Measurements from ENCODE around the gene APBA2. TPM values are rescaled to one million over a fixed set of nuclear protein-coding genes. Genes with fewer than 3 reads are reported as not detected.

APBA2 gene
- total and polyA plus RNA-seq, 11 donors, result 0.16 to 1.3 (median 0.40) TPM; not detected in 2

DNA sequence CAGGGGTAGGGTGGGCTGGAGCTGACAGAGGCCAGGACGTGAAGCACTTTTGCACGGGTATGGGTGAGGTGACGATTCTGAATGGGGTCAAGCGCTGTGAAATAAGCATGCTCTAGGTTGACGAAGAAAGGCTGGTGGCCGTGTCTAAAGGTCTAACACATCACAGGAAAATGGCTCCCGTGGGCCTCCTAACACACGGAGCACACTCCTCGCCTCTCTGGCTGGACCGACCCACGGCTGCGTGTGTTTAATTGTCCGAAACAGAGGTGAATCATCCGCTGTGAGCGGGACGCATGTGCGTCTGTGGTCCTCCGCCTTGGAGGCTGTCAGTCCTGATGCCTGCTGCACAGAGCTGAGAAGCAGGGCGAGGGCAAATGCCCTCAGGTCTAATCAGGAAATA lies 253.3 kb downstream of the APBA2 start:
- H3K27me3 ChIP-seq, result peaks cover 0 to 36% (median 15%) of the 10 kb centered on the region in 9 donors
- 88 to 93% (median 91%) methylated on average over 19 of the region's 19 CpGs for WGBS, 4 donors
- no peaks in the 10 kb centered on the region for H3K9me3 ChIP-seq
- DNase-seq, result no peak
- H3K36me3 ChIP-seq, result no peaks in the 10 kb centered on the region
- no peak for ATAC-seq
- intact Hi-C loops (cut with DNase I), result no loop called here
- TF ChIP-seq, protein P1, sequence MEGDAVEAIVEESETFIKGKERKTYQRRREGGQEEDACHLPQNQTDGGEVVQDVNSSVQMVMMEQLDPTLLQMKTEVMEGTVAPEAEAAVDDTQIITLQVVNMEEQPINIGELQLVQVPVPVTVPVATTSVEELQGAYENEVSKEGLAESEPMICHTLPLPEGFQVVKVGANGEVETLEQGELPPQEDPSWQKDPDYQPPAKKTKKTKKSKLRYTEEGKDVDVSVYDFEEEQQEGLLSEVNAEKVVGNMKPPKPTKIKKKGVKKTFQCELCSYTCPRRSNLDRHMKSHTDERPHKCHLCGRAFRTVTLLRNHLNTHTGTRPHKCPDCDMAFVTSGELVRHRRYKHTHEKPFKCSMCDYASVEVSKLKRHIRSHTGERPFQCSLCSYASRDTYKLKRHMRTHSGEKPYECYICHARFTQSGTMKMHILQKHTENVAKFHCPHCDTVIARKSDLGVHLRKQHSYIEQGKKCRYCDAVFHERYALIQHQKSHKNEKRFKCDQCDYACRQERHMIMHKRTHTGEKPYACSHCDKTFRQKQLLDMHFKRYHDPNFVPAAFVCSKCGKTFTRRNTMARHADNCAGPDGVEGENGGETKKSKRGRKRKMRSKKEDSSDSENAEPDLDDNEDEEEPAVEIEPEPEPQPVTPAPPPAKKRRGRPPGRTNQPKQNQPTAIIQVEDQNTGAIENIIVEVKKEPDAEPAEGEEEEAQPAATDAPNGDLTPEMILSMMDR (IDR thresholded peaks at IDR 0.05), result no peak
- TF ChIP-seq POLR2A (IDR thresholded peaks at IDR 0.05), result no peak
- H3K4me1 ChIP-seq, result peaks cover 0 to 7% (median 0%) of the 10 kb centered on the region in 12 donors
- no peak overlapping the region for H3K27ac ChIP-seq
- H3K4me3 ChIP-seq, result no peak overlapping the region

DNA sequence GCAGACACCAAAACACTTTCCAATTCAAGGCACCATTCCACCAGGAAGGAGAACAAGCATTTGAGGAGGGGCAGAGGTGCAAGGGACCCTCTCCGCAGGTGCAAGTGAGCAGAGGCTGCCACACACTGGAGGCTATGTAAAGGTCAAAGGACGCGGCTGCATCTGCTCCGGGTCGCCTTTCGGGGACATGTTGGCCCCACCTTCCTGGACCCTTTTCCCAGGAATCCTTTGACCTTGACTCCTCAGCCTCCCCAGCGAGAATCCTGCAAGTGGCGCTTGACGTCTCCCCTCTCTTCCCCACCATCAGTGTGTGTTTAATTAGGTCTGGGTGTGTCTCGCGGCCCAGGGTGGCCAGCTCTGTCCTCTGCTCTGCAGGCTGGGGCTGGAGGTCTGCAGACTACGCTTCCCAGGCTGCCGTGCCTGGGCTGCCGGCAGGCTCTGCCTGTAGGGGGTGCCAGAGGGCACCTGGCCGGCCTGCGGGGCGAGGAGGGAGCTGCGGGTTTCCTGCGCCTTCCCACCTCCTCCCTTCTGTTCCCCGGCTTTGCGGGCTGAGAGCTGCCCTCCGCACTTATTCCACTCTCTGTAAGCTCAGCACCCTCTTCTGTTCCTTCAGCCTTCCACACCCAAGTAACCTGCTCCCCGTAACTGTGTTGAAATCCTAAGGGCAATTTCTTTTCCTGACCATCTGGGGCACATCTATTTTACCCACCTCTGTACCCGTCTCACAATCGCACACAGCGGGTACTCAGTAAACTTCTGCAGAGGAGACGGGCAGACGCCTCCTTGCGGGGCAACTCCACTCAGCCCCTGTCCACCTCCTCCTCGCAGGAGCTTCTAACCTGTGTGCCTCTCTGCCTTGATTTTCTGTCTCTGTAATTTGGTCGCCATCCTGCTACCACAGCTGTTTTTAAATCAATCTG lies 254.0 kb downstream of the APBA2 start:
- no peak overlapping the region for H3K4me3 ChIP-seq
- WGBS, 4 donors, result 16 to 21% (median 18%) methylated on average over 31 of the region's 31 CpGs
- H3K4me1 ChIP-seq, result peaks cover 0 to 7% (median 0%) of the 10 kb centered on the region in 12 donors
- ATAC-seq (peak in 3 of 4 donors; percentile 67 to 92 (median 79)), DNase-seq (peak in 1 of 5 donors; percentile 45)
- H3K9me3 ChIP-seq, result no peaks in the 10 kb centered on the region
- no peaks in the 10 kb centered on the region for H3K36me3 ChIP-seq
- H3K27me3 ChIP-seq, result peaks cover 0 to 36% (median 15%) of the 10 kb centered on the region in 9 donors
- TF ChIP-seq POLR2A (IDR thresholded peaks at IDR 0.05), result no peak
- TF ChIP-seq, protein P1 (IDR thresholded peaks at IDR 0.05), result peak; percentile 52 to 84 (median 71)
- intact Hi-C loops (cut with DNase I), result loop anchor here in 1 of 10 donors (10.0 kb wide), 1 partner anchor 55 kb away; no protein-coding TSS in a partner anchor
- H3K27ac ChIP-seq, result no peak overlapping the region

DNA sequence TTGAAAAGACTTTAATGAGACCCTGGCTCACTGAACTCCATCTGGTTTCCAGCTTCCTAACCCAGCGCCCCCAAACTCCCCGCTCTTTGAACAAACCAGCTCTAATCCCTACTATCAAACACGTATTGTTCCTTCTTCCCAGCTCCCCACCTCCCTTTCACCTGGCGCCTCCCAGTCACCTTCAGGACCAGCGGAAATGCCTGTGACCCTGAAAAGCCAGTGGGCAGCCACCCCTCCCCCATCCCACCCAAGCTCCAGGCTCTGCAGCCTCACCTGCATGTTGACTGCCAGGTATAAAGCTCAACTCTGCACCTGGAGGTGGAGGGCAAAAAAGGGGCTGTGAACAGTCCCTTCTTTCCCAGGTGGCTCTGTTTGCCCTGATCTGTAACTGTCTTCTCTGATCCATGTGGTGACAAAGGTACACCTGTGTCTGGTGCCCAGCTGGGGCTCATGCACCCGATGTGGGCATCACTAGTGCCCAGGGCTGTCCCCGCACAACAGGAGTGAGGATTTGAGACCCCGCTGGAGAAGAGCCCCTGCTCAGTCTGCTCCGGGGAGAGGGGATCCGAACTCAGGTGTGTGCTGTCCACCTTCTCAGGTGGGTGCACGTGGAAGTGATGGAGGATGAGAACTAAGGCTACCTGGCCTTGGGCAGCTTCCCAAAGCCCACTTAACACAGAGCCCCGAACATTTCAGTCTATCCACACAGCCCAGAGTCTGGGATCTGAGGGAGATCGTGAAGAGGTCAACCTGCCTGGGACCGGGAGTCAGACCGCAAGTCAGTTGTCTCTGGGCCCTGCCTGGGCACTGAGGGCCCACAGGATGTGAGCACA lies 254.9 kb downstream of the APBA2 start:
- WGBS, 4 donors, result 72 to 82% (median 79%) methylated on average over 10 to 15 of the region's 15 CpGs
- peaks cover 0 to 7% (median 0%) of the 10 kb centered on the region in 12 donors for H3K4me1 ChIP-seq
- H3K27me3 ChIP-seq, result peaks cover 0 to 36% (median 15%) of the 10 kb centered on the region in 9 donors
- TF ChIP-seq, protein P1 (IDR thresholded peaks at IDR 0.05), result no peak
- no peak for TF ChIP-seq POLR2A (IDR thresholded peaks at IDR 0.05)
- no peak overlapping the region for H3K27ac ChIP-seq
- no peak overlapping the region for H3K4me3 ChIP-seq
- H3K36me3 ChIP-seq, result no peaks in the 10 kb centered on the region
- ATAC-seq, result no peak
- H3K9me3 ChIP-seq, result no peaks in the 10 kb centered on the region
- no peak for DNase-seq
- intact Hi-C loops (cut with DNase I), result loop anchor here in 1 of 10 donors (10.0 kb wide), 1 partner anchor 56 kb away; no protein-coding TSS in a partner anchor

Measured in heart left ventricle (tissue), 16 donors.